Stimulated activated CD8-positive, alpha-beta memory T cell treated with anti-CD3 and anti-CD28 coated beads, Interleukin-12 subunit alpha, Interleukin-12 subunit beta, amount 100 ng/mL, for 1 hour (primary cell): ENCODE data around the gene PRKG1.
A peak's percentile ranks its signal among the peaks of the same experiment; 100 is the strongest.
"Not testable (repeated sequence)": the region's sequence is repeated elsewhere in the genome, so short reads cannot be mapped to it uniquely, and the experiment has no call there.

Source experiments
- DNase-seq: peaks from one replicate; pipeline ENCODE4 v3.0.0-alpha.2; 2020; ENCODE audit warnings: low read depth

PRKG1 gene

GRCh38 chr10:51377932-51378599 is 303.8 kb downstream of the PRKG1 start:
- no peak for DNase-seq

GRCh38 chr10:51382181-51382580 is 307.9 kb downstream of the PRKG1 start:
- no peak for DNase-seq

- DNase-seq, result no peak
Observed at GRCh38 chr10:51384971-51385370, 310.7 kb downstream of the PRKG1 start.

GRCh38 chr10:51386248-51386885 is 312.1 kb downstream of the PRKG1 start:
- no peak for DNase-seq

- no peak for DNase-seq
Observed at GRCh38 chr10:51389415-51390321, 315.4 kb downstream of the PRKG1 start.

- not testable (repeated sequence) for DNase-seq
Observed at GRCh38 chr10:51393006-51393405, 318.7 kb downstream of the PRKG1 start.

GRCh38 chr10:51394039-51394438 is 319.8 kb downstream of the PRKG1 start:
- DNase-seq, result no peak

- no peak for DNase-seq
Observed at GRCh38 chr10:51397244-51397643, 323.0 kb downstream of the PRKG1 start.

- no peak for DNase-seq
Observed at GRCh38 chr10:51397695-51398094, 323.4 kb downstream of the PRKG1 start.

- DNase-seq, result no peak
Observed at GRCh38 chr10:51399840-51400239, 325.6 kb downstream of the PRKG1 start.

GRCh38 chr10:51400392-51401096 is 326.3 kb downstream of the PRKG1 start:
- no peak for DNase-seq

- no peak for DNase-seq
Observed at GRCh38 chr10:51403521-51403920, 329.2 kb downstream of the PRKG1 start.

- no peak for DNase-seq
Observed at GRCh38 chr10:51405580-51406351, 331.5 kb downstream of the PRKG1 start.

GRCh38 chr10:51406581-51406980 is 332.3 kb downstream of the PRKG1 start:
- DNase-seq, result no peak

GRCh38 chr10:51416494-51416893 is 342.2 kb downstream of the PRKG1 start:
- DNase-seq, result no peak

GRCh38 chr10:51419196-51420093 is 345.2 kb downstream of the PRKG1 start:
- no peak for DNase-seq

- DNase-seq, result no peak
Observed at GRCh38 chr10:51421853-51422252, 347.6 kb downstream of the PRKG1 start.

GRCh38 chr10:51422311-51423120 is 348.2 kb downstream of the PRKG1 start:
- peak; percentile 5 for DNase-seq

- DNase-seq, result no peak
Observed at GRCh38 chr10:51423121-51423452, 348.8 kb downstream of the PRKG1 start.

GRCh38 chr10:51425431-51425830 is 351.1 kb downstream of the PRKG1 start:
- DNase-seq, result no peak
